G401 (cell line): Measurements from ENCODE around the gene SIGLEC9. TPM values are rescaled to one million over a fixed set of nuclear protein-coding genes. Genes with fewer than 3 reads are reported as not detected.
A peak's percentile ranks its signal among the peaks of the same experiment; 100 is the strongest.

ENCODE experiments used
- DNase-seq: peaks from one replicate; pipeline ENCODE4 v3.0.0-alpha.2; 2015; ENCODE audit warnings: low spot score
- in situ Hi-C: cut with HindIII; loops from 2 replicates; pipeline ENCODE4 v1.10.0; 2016; ENCODE audit warnings: low sequenced_read_pairs, mixed read lengths
- total RNA-seq: library from RNA; depleted of rRNA; stranded (reverse); fragments of >200 nt; shearing (Covaris generic); gene quantifications from 2 replicates; pipeline ENCODE4 v1.2.3, GENCODE V29; 2014; rRNA removed

The SIGLEC9 gene
- total RNA-seq, result not detected in 2 replicates

DNA sequence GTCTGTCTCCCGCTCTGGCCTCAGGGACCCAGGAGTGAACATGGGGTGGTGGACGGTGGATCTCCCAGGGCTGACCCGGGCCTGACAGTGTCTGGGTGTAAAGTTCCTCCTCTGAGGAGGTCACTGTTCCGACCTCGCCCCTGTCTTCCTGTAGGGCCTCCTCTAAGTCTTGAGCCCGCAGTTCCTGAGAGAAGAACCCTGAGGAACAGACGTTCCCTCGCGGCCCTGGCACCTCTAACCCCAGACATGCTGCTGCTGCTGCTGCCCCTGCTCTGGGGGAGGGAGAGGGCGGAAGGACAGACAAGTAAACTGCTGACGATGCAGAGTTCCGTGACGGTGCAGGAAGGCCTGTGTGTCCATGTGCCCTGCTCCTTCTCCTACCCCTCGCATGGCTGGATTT, at the start of gene SIGLEC9:
Gene SIGLEC9, plus strand, starts transcription at position 178 of the 400 bp plus-strand sequence. Its CDS starts 69 bp downstream, at position 247.
- in situ Hi-C loops, result no loop called here
- DNase-seq, result no peak

DNA sequence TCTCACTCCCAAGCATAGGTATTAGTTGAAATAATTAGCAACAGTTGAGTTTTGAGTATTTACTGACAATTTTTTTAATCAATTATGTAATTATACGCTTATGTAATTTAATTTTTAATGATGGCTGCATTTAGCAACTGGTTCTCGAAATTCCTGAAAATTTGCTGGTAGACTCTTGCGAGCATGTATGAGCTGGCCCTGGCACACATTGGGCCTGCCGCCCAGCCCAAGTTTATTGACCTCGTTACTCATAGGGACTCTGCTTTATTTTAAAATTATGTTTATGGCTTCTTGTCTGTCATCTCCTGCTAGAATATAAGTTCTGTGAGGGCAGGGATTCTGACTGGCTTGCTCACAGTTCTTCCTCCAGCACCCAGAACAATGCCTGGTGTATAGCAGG, 48.7 kb upstream of the SIGLEC9 start:
- no peak for DNase-seq
- in situ Hi-C loops, result no loop called here

DNA sequence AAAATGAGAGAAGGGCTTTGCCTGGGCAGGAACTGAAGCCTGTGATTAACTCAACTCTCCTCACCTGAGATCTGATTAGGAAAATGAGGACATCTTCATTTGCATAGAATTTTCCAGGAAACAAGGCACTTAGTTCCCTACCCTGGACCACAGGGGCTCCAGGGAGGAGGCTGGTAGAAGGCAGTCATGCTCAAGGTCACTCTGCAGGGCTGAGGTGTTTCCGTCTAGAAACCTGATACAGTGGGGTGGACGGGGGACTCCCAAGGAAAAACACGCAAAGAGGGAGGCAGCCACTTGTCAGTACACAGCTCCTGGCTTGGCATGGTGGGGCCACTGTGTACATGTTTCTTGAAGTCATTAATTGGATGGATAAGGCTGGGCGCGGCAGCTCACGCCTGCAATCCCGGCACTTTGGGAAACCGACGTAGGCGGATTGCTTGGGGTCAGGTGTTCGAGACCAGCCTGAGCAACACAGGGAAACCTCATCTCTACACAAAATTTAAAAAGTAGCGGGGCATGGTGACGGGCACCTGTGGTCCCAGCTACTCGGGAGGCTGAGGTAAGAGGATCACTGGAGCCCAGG, 48.0 kb upstream of the SIGLEC9 start:
- DNase-seq, result no peak
- in situ Hi-C loops, result no loop called here

DNA sequence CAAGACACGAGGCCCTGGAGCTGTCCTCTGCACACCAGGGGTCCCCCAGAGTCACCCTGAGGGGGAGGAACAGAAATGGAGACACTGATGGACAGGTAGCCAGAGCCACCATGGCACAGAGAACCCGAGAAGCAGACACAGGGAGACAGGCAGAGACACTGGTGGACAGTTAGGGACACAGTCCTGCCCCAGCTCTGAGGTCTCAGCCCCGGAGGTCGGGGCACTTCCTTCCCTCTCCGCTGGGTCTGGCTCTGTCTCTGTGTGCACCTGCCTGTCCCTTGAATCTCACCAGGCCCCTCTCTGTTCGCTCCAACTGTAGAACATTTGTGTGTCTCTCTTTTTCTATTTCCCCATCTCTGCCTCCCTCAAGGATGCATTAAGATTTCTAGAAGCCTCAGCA, 46.6 kb upstream of the SIGLEC9 start:
- in situ Hi-C loops, result no loop called here
- no peak for DNase-seq

DNA sequence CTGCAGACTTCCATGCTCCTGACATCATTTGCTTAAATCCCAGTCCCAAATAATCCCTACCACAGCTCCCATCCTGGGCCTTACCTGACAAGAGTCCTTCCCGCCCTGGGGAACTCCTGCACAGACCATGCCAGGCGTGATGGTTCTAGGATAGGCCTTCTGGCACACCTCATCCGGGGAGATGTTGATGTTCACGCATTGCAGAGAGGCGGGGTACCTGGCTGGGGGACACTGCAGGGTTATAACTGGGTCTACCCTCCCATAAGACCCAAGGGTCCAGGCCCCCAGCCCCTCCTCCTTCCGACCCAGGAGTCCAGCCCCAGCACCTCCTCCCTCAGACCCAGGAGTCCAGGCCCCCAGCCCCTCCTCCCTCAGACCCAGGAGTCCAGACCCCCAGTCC, 46.0 kb upstream of the SIGLEC9 start:
- in situ Hi-C loops, result no loop called here
- DNase-seq, result no peak

DNA sequence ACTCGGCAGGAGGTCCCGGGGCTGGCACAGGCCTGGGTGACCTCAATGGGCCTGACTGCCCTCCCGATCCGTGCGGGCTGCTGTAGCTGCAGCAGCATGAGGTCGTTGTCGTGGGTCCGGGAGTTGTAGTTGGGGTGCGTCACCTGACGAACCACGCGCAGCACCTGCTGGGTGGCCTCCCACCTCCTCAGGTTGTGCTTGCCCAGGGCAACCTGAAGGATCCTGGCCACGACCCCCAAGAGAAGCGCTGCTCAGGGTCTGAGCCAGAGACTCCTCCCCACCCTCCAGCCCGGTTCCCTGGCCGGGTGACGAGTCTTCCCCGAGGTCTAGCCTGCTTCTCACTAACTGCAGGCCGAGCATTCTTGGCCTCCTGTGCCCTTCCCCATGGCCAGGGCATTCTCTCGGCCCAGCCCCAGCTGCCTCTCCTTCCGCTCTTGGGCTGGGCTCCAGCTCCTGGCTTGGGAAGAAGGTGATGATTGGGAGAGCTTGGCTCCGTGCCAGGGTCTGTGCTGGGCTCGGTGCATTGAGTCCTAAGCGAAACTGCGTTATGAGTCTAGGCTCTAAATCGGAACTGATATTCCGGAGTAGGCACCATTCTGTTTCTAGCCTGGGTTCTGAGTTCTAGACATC, 45.1 kb upstream of the SIGLEC9 start:
- in situ Hi-C loops, result no loop called here
- DNase-seq, result peak; percentile 13

DNA sequence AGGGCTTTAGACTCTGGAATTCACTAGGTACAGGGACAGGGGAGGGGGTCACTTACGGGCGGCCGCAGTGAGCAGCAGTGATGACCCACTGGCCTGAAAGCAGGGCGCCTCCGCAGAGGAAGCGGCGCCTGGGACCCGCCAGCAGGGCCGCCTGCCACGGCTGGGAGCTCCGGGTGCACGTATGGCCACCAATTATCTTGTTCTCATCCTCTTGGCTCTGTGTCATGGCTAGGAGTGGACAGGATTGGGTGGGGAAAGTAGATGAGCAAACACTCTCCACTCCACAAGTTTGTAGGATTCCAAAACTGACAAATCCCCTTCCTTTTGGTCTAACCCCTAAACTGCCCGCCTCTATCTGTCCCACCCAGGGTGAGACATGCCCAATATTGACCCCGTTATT, 43.2 kb upstream of the SIGLEC9 start:
- DNase-seq, result no peak
- in situ Hi-C loops, result no loop called here

DNA sequence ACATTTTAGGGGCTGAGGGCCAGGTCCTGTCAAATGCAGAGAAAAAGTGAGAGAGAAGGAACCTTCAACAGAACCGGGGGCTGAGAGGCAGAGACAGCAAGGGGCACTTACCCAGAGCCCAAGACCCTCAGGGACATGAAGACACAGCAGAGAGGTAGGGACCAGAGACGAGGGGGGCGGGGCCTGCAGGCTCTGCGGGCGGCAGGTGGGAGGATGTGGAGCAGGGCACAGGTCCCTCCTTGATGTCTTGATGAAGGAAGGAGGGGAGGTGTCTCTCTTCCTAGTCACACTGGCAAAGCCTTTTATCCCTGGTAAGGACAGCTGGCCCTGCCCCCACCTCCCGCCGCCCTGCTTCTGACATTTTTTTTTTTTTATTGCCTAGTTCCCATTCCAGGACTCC, 42.1 kb upstream of the SIGLEC9 start, which contains the start of gene KLK14:
Gene KLK14, minus strand, starts transcription at position 277 of the 400 bp plus-strand sequence. Its CDS starts 273 bp downstream, at position 4.
- in situ Hi-C loops, result no loop called here
- no peak for DNase-seq

DNA sequence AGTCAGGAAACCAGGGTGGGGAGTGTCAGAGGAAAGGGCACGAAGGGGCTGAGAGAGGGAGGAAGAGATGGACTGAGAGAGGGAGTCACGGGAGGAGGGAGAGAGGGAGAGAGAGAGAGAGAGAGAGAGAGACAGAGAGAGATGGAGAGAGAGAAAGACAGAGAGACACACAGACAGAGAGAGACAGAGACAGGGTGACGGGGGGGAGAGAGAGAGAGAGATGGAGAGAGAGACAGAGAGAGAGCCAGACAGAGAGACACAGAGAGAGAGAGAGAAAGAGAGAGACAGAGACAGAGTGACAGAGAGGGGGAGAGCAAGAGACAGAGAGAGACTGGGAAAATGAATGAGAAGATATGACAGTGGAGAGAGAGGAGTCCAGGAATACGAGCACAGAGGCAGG, 41.5 kb upstream of the SIGLEC9 start:
- in situ Hi-C loops, result no loop called here
- DNase-seq, result no peak

DNA sequence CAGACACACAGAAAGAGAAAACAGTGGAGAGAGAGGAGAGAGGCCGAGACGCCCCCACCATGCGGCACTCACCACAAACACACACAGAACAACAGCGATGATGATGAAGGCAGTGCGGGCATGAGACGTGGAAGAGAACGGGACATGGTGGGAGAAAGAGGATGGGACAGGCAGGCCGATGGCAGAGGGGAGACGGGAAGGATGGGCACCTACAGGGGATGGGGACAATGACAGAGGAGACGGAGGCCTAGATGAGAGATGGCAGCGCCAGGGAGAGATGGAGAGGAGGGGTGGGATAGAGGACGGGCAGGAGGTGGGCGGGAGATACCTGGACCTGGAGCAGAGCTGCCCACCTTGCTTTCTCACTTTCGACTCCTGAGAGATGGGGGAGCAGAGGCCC, 40.9 kb upstream of the SIGLEC9 start:
- in situ Hi-C loops, result no loop called here
- DNase-seq, result no peak

DNA sequence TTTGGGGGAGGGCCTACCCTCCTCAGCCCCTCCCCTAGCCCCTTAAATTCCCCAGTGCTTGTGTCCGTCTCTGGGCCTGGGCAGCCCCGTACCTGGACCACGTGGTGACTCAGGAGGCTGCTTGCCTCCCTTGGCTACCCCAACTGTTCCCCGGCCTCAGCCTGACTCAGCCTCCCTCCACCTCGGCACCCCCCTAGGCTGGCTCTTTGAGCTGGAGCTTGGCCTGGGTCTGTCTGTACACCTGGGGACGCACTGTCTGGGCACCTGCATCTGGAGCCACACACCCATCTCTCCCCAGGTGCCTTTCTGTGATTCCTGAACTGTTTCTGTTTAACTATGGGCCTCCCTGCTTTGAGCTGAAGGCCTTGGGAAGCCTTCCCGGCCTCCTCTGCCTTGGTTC, 40.2 kb upstream of the SIGLEC9 start:
- in situ Hi-C loops, result no loop called here
- no peak for DNase-seq

DNA sequence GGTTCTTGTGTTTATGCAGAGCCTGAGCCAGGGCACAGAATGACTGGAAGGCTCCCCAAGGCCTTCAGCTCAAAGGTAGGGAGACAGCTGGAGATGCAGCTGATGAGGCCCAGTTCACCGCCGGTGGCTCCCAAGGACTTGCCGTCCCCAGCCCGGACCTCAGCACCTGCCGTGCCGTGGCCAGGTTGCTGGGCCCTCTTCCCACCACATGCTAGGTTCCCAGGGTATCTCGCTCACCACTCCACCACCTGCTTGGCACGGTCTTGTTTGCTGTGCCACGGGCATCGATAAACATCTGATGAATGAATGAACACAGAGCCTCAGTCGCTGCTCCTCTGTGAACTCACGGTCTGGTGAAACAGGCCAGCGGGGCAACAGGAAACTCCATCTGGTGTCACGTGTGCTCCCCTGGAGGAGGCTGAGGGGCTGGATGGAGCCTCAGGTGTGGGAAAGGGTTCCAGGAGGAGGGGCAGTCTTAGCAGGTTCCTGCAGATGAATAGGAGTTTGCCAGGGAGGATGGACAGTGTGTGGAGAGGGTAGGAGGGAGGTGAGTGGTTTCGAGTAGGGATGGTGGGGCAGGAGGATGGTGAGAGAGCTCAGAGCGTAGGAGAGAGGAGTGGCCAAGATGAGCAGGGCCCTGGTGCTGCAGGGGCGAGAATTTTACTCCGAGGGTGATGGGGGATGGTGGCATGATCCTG, 38.4 kb upstream of the SIGLEC9 start:
- in situ Hi-C loops, result no loop called here
- DNase-seq, result no peak

DNA sequence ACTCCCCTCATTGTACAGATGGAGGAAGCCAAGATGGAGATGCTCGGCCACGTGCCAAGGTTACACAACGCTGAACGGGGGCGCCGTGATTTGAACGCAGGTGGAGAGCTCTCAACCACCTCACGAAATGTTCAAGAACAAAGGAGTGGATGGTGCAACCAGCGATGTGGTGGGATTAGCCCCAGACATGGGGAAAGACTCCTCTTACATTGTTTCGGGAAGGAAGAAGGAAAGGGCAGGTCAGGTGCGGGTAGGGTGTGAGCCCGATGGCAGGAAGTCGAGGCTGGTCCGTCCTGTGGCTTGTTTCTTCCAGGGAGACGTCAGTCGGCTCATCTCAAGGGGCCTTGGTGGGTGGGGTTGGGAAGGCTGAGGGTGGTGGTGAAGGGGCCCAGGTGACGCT, 34.9 kb upstream of the SIGLEC9 start:
- in situ Hi-C loops, result no loop called here
- no peak for DNase-seq

DNA sequence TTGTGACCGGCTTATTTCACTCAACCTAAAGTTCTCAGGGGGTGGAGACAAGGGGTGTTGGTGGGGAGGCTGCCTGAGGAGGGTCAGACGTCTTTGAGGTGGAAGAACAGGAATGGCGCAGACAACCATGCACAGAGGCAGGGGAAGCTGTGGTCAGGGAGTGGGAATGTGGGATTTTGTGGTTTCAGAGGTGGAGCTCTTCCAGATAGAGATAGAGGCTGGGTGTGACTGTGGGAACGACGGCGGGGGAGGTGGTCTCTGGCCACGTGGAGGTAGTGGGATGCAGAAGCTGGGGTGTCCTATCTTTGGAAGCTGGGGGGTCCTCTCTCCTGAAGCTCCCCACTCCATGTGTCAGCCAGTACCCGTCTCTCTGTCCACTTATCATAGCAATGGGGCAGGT, 34.2 kb upstream of the SIGLEC9 start:
- in situ Hi-C loops, result no loop called here
- no peak for DNase-seq

DNA sequence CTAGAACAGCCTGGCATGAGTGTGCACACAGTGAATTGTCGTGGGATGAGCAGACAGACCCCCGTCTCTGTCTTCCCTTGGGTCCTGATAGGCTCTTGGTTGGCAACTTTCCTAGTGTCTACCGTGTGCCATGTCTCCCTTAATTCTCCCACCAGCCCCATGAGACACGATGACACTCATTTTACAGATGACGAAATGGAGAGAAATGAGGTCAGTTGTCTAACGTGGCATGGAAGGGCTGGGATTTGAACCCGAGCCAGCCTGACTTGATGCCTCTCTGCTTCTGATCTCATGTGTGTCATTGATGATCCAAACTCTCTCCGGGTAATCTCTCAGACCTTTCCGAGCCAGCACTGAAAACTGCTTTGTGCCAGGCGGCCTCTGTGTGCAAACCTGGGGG, 33.6 kb upstream of the SIGLEC9 start:
- in situ Hi-C loops, result no loop called here
- no peak for DNase-seq

DNA sequence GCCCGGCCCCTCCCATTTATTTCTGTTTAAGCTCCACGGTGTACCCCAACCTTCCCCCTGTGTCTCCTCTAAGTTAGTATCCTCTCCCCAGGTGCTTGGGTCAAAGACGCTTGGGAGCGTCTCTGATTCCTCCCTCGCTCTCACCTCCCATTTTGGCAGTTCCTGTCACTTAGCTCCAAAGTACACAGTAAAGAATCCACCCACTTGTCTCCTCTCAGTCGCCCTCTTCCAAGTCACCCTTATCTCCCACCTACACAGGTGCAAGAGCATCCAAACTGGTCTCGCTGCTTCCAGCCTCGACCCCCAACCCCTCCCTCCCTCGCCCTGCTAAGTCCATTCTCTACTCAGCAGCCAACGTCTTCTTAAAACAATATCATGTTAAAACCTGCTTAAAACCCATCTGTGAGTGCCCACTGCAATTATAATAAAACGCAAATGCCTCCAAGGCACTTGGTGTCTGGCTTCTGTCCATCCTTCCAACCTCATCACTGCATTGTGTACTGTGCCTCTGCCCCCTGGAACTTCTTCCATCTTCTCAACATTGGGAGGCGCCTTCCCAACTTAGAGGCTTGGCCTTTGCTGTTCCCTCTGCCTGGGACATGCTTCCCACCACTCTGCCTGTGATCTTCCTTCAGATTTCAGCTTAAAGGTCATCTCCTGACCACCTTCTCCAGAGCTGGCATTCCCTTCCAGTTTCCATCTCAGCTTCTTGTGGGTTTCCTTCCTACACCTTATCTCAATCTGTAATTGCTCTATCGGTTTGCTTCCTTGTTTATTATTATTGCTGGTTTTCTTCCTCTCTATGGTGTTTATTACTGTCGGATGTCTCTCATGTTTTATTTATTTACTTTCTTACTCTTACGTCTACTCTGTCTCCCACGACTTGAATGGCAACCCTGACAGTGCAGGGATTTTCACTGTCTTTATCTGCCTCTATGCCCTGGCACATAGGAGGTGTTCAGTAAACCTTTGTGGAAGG, 32.5 kb upstream of the SIGLEC9 start:
- DNase-seq, result no peak
- in situ Hi-C loops, result no loop called here

DNA sequence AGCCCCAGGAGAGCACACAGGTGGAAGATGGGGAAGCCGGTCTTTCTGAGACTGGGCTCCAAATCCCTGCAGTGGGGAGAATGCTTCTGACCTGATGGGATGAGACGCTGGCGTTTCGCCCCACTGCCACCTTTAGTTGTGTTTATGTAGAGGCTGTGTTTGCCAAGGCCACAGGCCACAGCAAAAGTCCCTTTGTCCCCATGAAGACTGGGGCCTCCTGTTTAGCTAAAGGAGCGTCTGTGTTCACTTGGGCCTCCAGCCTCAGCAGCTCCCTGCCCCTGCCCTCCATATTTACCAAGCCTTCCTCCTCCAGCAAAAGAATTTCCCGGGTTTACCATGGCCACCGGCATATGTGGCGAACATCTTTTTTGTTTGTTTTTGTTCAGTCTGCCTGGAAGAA, 31.6 kb upstream of the SIGLEC9 start:
- DNase-seq, result no peak
- in situ Hi-C loops, result no loop called here

DNA sequence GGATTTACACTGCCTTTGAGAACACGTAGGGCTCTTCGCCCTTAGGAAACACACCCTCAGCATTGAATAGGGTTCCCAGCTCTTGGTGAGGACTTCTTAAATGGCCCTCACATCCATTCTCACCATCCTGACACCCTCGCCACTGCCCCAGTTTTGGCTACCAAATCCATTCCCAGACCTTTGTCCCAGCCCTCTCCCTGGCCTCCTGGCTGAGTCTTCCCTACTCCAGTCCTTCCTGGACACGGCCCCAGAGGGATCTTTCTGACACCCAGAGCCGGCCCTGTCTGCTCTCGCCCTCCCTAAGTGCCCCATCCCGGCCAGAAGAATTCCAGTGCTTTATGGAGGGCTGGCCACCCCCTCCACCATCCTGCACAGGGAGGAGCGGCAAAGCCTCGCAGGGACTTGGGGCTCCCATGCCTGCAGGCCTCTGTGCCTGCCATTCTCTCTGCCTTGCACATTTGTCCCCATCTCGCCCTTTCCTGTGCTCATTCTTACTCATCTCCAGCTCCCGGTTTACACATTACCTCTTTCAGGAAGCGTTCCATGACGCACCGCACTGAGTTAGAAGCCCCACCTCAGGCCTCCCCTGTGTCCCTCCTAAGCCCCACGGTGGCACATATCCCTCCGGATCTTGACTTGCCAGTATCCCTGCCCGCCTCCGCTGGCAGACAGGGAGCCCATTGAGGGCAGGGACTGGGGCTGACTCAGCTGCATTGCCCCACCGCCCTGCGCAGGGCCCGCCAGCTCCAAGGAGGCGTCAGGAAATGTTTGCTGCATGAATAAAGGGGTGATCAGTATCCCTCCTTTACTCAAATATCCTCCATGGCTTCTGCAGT, 31.0 kb upstream of the SIGLEC9 start:
- in situ Hi-C loops, result no loop called here
- DNase-seq, result no peak
